Forelimb muscle (tissue), 1 donor: ENCODE data around the gene FAM161B. TPM values are rescaled to one million over a fixed set of nuclear protein-coding genes. Genes with fewer than 3 reads are reported as not detected.

Source experiments
- polyA plus RNA-seq: library from polyadenylated mRNA; unstranded; fragments of 120-200 nt; gene quantifications from one replicate; pipeline ENCODE4 v1.2.1, GENCODE V29; 2013; ENCODE audit not compliant: insufficient read length

The FAM161B gene
- polyA plus RNA-seq, 1 donor, result 7.4 TPM

Other genes starting within 250 kb of the FAM161B start
- 23.8 TPM for gene PNMA1, start 235.7 kb downstream of the FAM161B start, polyA plus RNA-seq
- gene PTGR2, start 98.3 kb downstream of the FAM161B start, polyA plus RNA-seq, result 13.5 TPM
- gene ZNF410, start 63.2 kb downstream of the FAM161B start, polyA plus RNA-seq, result 33.1 TPM
- 44.7 TPM for gene COQ6, start 208 bp upstream of the FAM161B start, polyA plus RNA-seq
- gene ENTPD5, start 69.2 kb upstream of the FAM161B start, polyA plus RNA-seq, result 15.6 TPM
- gene BBOF1, start 69.3 kb upstream of the FAM161B start, polyA plus RNA-seq, result 6.6 TPM
- gene ALDH6A1, start 134.4 kb upstream of the FAM161B start, polyA plus RNA-seq, result 13.2 TPM
- 8.8 TPM for gene LIN52, start 134.9 kb upstream of the FAM161B start, polyA plus RNA-seq